T-helper 1 cell treated with Interleukin-12 subunit alpha and Interleukin-12 subunit beta and Interleukin-4 antibody, amounts not matched to agents 30 ng/mL and 1 ng/mL, for 36 hours (primary cell): Measurements from ENCODE around the gene SLC16A5. TPM values are rescaled to one million over a fixed set of nuclear protein-coding genes. Genes with fewer than 3 reads are reported as not detected.
"Not testable (repeated sequence)": the region's sequence is repeated elsewhere in the genome, so short reads cannot be mapped to it uniquely, and the experiment has no call there.

Experiments used
- intact Hi-C: fragments of 100-400 bp; cut with micrococcal nuclease; formaldehyde crosslinking; loops from one replicate; pipeline ENCODE4 v1.15.1; 2024
- total RNA-seq: library from RNA; stranded (reverse); gene quantifications from 2 replicates; pipeline ENCODE4 v1.2.3, GENCODE V29; 2022

SLC16A5 gene
- total RNA-seq, 1 donor from 2014 or later, result 7.6 TPM

DNA sequence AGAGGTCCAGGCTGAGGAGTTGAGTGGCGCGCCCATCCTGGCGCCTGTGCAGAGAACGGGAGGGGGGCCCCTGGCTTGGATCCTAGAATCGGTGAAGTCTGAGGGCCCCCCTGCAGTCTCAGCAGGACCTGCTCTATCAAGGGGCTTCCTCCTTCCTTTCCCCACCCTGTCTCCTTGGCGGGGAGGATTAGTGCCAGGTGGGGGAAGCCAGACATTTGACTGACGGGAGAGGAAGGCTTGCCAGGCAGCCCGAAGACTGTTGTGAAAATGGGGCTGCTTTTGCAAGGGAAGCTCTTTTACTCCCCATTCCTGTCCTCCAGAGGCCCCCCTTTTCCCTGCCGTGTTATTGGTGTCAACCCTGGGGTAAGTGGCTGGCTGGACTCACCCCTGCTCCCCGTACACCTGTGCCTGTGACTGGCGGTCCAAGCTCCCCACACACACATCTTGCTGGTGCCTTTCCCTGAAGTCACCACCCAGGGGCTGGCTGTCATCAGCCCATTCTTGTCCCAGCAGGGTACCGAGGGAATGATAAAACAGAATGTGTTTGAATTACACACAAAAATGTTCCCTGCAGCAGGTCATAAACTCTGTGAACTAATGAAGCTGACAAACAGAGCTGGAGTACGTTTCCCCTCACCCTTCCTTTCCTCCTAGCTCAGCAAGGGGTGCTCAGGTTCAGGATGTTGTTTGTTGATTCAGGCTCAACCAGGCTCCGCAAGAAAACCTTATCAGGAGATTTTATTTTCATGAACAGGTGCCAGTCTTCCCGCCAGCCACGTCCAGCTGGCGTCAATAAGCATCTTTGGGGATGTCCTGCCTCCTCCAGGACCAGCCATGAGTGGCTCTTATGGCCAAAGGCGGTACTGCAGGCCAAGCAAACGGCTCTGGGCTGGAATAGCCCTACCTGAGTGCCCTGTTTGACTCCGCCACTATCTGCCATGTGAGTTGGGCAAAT, 17.6 kb downstream of the SLC16A5 start:
- intact Hi-C loops, result loop anchor here (5.0 kb wide), 2 partner anchors 38 to 58 kb away; partner anchors contain the start of genes ATP5PD and KCTD2

DNA sequence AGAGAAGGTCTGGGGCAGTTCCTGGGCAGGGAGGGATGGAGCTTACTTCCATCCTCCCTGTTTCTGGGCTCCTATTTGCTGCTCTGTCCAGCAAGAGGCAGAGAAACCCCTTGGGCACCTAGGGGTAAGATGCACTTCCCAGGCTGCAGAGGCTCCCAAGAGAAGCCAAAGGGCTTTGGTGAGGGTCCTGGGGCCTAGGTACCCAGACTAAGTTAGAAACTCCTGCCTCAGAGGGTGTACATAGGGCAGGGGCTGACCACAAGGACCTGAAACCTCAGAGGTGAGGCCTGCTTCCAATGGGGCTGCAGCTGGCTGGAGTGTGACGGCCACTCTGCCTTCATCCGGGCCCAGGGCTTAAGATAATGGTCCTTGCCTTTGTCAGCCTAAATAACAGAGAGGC, 20.4 kb downstream of the SLC16A5 start:
- intact Hi-C loops, result loop anchor here (2.0 to 5.0 kb wide), 3 partner anchors 41 to 297 kb away; partner anchors contain the start of genes ATP5PD, GRB2 and KCTD2

DNA sequence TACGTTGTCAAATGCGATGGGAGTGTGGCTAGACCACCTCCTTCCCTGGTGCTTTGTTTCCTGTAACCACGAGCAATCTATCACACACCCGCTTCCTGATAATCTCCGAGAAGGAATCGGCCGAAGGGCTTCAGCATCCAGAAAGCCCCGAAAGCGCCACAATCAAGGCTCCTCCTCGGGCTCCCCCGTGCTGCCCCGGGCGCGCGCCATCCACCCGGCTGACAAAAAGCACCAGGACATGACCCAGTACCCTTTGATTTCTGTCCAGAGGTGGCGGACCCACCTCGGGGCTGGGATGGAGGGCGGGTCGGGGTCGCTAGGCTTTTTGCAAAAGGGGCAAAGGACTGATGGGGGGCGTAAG, 21.3 kb downstream of the SLC16A5 start:
- intact Hi-C loops, result loop anchor here (1.0 to 5.0 kb wide), 6 partner anchors 42 to 296 kb away; partner anchors contain the start of genes ATP5PD, GGA3, GRB2 and JPT1

DNA sequence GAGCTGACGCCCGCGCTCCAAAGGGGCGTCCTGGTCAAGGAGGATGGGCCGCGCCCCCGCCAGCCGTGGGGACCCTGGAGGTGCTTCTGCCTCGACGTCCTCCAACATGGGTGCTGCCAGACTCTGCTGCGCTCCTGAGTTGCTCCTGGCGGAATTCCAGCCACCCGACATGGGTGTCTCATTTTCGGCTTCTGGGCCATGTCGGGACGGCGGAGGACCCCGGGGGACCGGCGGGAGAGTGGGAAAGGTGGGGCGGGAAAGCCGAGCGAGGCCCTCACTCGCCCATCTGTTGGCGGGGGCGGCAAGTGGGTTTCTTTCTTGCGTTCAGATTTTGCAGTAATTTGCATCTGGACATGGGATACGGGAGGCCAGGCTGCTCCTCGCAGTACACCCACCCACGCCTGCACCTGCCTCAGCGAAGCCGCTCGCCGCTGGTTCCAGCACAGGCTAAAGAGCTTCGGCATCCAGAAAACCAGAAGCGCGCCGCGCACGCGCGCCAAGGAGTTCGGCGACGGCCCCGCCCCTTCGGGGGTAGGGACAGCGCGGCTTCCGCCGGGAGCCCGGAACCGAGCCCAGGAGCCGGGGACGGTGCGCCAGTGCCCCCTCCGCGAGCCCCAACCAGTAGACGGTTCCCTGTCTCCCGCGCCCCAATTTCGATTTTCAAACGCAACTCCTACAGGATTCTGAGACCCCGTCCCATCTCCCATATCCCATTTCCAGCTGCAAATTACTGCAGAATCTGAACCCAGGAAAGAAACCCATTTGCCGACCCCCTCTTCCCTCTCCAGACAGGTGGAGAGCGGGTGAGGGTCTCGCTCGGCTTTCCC, 21.9 kb downstream of the SLC16A5 start, which contains the start of gene ARMC7:
TSS of gene ARMC7 (plus strand) at position 563 of the 827 bp plus-strand sequence. CDS start 320 bp downstream, outside the sequence.
- intact Hi-C loops, result loop anchor here (1.0 to 5.0 kb wide), 7 partner anchors 22 to 295 kb away; partner anchors contain the start of genes ATP5PD, GGA3, GRB2 and JPT1

DNA sequence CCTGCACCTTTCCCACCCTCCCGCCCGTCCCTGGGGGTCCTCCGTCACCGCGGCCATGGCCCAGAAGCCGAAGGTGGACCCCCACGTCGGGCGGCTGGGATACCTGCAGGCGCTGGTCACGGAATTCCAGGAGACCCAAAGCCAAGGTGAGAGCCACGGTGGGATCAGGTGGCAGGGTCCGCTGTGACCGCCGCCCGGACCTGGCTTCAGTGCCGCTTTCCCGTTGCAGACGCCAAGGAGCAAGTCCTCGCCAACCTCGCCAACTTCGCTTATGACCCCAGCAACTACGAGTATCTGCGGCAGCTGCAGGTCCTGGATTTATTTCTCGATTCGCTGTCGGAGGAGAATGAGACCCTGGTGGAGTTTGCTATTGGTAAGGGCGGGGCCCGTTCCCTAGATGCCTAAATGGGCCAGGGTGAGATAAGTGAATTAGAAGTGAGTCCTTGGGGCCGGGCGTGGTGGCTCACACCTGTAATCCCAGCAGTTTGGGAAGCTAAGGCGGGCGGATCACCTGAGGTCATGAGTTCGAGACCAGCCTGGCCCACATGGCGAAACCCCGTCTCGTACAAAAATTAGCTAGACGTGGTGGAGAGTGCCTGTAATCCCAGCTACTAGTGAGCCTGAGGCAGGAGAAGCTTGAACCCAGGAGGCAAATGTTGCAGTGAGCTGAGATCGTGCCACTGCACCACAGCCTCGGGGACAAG, 22.6 kb downstream of the SLC16A5 start:
- intact Hi-C loops, result loop anchor here (1.0 kb wide), 1 partner anchor 23 kb away; the partner anchor contains the start of gene SLC16A5

DNA sequence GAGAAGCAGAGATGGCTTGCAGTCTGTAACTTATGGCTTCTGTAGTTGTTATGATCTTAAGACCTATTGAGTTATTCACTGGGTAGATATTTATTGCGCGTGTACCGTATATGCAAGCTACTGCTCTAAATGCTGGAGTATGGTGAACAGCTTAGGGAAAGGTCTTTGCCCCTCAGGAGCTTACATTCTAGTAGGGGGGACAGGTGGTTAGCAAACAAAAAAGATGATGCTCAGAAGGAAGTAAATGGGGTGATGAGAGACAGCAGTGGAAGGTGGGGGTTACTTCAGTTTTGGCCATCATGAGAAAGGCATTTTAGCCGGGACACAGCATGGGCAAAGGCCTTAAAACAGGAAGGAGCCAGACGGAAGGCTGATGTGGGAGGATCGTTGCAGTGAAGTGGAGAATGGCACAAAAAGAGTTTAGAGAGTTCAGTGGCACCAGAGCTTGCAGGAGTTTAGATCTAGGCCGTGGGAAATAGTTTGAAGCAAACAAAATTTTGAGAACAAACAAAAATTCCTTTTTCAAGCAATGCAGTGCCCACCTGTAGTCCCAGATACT, 24.1 kb downstream of the SLC16A5 start:
- intact Hi-C loops, result no loop called here

DNA sequence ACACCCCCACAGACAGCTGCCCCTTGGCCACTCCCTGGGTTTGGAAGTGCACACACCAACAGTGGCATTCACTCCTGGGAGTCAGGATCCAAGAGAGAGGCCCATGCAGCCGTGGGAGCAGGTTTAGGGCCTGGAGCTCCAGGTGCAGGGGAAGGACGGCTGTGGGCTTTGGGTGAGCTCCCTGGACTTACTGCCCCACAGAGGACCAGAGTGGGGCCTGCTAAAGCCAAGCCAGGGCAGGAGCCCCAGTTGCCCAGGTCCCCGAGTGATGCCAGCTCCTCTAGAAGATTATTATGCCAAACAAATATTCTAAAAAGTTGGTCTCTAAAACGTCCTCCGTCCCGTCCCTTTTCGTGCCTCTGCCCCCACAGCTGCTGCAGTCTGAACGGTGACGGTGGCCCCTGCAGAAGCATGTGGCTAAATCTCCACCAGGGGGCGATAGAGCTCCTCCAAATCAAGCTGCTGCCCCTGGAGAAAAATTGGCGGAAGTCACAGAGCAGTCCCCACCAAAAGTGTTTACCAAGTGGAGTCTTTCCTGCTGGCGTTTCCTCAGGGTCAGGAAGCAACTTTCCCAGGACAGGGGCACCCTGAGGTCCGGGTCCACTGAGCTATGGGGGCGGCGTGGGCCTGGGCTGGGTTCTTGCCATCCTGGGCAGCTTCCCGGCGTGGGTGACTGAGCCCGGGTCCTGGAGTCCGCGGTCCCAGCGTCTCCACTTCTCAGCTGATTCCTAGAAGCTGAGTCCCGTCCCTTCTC, 26.2 kb downstream of the SLC16A5 start:
- intact Hi-C loops, result loop anchor here (1.0 kb wide), 8 partner anchors 16 to 298 kb away; partner anchors contain the start of genes JPT1 and NUP85

DNA sequence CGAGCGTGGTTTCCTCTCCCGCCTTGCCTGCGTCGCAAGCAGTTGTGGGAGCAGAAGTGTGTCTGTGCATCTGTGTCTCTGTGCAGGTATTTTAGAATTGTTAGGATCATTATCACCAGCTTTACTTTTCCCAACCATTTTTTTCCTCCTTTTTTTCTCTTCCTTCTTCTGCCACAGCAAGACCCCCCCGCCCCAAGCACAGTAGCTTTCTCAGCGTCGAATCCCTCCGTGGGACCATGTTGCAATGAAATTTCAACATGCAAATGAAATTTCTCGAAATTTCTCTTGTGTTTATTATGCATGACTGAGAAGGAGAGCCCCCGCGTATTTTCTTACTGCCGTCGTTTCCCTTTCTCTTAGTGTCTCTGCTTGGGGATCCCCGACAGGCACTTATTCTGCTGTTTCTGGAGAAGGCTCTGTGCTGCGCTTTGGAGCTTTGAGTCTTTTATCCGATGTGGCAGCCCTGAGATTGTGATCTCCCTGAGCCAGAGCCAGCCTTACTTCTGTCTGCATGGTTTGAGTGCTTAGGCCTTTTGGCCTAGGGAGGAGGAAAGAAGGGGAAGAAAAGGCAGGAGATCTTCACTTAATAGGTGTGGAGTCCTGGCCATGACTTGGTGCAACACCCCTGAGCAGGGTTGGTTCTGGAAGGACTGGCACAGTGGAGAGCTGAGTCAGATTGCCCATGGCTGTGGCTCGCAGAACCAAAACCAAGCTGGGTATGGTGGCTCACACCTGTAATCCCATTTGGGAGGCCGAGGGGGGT, 27.0 kb downstream of the SLC16A5 start:
- intact Hi-C loops, result loop anchor here (1.0 kb wide), 8 partner anchors 16 to 298 kb away; partner anchors contain the start of genes JPT1 and NUP85

DNA sequence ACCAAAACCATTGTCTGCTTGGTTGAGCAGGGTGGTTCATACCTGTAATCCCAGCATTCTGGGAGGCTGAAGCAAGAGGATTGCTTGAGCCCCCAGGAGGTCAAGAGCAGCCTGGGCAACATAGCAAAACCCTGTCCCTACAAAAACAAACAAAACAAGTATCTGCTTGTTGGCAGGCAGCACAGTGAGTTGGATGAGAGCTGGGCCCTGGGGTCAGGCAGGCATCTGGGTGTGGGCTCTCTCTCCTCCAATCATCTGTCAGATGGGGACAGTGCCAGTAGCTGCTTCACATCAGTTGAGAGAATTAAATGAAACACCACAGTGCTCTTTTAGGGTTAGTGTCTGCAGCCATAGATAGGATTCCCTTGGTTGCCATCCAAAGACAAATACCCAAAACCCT, 27.8 kb downstream of the SLC16A5 start:
- intact Hi-C loops, result no loop called here

DNA sequence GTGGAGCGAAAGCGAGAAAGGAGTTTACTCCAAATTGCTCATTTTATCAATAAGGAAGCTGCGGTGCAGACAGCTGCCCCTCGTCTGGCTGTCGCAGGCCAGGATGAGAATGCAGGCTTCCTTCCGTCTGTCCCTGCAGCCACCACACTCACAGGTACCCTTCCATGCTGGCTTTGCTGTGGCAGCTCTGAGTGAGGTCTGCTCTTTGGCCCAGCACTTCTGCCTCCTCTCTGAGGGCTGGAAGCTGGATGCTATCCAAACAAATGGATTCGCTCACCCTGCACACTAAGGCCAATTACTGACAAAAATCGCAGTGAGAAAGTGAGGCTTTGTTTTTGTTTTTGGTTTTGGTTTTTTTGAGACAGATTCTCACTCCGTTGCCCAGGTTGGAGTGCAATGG, 29.0 kb downstream of the SLC16A5 start:
- intact Hi-C loops, result no loop called here

DNA sequence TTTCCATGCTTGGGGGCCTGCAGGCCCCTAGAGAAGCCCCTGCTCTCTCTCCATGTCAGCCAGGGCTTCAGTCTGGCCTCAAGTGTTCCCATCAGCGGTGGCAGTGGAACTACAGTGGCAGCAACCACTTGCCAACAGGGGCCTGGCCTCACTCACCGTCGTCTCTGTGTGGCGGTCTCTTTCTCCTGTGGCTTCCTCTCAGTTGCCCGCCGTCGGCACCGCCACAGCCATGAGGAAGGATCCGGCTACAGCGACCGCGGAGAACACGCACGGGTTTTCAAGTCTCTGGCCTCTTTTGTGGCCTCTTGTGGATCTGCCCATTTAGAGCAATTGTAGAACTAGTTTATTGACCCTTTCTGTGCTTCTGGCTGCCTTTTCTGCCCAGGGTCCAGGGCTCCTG, 30.6 kb downstream of the SLC16A5 start:
- intact Hi-C loops, result no loop called here

DNA sequence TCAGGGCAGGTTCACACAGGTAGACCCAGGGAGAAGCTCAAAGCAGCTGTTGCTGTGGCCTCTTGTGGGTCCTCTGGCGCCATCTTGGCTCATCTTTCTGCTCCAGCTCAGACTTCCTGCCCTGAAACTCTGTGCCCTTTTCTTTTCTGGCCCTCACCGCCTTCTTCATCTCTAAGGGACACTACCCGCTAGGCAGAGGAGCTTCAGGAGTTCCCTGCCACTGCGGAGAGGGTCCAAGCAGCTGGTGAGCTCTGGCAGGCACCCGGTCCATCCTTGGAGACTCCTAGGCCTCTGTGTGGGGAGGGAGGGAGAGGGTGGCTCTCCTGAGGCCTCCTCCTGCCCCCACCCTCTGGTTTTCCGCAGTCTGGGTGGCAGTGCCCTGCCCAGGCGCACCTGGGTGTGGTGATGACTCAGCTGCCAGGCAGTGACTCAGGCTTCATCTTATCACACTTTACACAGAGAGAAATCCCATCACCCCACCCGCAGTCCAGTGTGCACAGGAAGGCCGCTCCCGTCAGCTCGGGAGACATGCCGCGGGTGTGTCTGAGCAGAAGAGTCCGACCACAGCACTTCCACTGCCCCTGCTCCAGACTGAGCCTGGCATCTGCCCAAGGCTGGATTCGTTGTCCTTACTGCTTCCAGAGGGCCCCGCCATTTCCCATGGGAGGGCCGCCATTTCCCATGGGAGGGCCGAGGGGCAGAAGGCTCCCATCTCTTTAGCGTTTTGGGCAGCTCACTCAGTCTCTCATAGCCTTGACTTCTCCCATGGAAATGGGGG, 36.5 kb downstream of the SLC16A5 start:
- intact Hi-C loops, result no loop called here

DNA sequence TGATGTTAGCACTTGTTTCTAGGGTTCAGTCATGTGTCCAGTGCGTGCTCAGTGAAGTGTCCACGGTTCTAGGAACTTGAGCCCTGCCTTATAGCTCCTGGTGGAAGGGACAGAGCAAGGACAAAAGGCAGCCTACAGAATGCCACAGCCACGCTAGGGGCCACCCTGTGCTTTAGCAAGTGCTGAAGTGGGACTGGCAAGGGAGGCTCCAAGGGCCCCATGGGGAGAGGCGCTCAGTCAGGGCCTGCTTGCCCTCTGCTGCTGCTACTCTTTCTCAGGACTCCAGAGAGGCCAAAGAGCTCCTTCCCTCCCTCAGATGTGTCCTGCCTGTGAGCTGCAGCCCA, 37.0 kb downstream of the SLC16A5 start:
- intact Hi-C loops, result no loop called here

DNA sequence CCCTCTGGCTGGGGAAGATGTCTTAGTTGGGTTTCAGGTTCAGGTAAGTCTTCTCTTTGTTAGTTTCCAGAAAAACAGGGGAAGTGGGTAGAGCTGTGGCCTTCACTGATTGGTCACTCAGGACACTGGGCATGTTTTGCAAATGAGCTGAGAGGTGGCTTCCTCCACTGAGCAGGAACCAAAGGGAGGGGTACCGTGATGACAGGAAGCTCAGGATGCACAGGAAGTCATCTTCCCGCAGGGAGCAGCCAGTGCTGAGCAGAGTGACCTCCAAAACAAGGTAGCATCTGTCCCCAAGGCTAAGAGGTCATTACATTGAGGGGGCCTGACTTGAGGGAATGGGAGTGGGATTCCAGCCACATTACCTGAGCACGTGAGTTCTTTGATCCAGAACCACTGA, 38.2 kb downstream of the SLC16A5 start:
- intact Hi-C loops, result no loop called here

DNA sequence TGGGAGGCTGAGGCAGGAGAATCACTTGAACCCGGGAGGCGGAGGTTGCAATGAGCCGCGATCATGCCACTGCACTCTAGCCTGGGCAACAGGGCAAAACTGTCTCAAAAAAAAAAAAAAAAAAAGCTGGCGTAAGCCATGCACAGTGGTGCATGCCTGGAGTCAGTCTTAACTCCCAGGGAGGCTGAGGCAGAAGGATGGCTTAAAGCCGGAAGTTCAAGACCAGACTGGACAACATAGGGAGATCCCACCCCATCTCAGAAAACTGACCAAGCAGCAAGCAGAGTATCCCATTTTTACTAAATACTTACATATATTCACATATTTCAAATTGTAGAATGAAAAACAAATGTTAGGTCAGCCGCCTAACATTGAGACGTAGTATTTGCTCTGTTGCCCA, 39.2 kb downstream of the SLC16A5 start:
- intact Hi-C loops, result no loop called here

DNA sequence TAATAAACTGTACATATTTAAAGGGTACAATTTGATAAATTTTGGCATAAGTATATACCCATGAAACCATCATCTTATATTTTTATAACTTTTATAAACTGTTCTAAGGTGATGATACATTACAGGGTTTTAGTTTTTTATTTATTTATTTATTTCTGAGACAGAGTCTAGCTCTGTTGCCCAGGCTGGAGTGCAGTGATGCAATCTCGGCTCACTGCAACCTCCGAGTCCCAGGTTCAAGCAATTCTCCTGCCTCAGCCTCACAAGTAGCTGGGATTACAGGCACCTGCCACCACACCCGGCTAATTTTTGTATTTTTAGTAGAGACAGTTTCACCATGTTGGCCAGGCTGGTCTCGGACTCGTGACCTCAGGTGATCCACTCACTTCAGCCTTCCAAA, 40.2 kb downstream of the SLC16A5 start:
- intact Hi-C loops, result not testable (repeated sequence)

DNA sequence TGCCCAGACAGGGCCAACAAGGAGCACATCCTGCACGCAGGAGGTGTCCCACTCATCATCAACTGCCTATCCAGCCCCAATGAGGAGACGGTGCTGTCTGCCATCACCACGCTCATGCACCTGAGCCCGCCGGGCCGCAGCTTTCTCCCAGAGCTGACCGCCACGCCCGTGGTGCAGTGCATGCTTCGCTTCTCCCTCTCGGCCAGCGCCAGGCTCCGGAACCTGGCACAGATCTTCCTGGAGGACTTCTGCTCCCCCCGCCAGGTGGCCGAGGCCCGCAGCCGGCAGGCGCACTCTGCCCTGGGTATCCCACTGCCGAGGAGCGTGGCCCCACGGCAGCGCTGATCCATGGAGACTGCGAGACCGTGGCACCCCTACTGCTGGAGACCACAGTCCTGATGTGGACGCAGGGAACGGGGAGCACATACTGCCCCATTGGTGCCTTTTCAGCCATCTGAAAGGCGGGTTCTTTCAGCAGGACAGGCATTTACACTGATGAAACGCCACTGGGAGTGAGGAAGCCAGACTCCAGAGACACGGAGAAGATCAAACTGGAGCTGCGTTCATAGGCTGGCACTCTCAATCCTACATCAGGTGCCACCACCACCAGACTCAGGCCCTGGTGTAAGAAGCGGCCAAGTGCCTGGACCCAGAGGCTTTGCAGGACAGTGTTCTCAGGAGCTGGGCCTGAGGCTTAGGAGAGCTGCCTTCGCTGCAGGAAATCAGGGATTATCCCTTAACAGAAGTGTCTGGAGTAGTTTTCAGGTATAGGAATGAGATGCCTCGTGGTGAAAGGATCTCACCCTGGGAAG, 41.1 kb downstream of the SLC16A5 start:
- intact Hi-C loops, result no loop called here
